CD14-positive monocyte (primary cell): ENCODE measurements around the gene ZP1. TPM values are rescaled to one million over a fixed set of nuclear protein-coding genes. Genes with fewer than 3 reads are reported as not detected.

Experiments used
- DNase-seq, 3 donors: peaks; one replicate each; pipeline ENCODE4 v3.0.0-alpha.2; 2011 to 2022
- H2AFZ ChIP-seq: 2 replicates; pipeline ENCODE4 v1.6.0; 2012; ENCODE audit warnings: mild to moderate bottlenecking, low read depth, low read length, inconsistent platforms; ENCODE audit not compliant: insufficient read depth, poor library complexity, severe bottlenecking
- H3K27ac ChIP-seq, 2 donors: 1 replicate in 1 of 2; 2 replicates in 1 of 2; pipeline ENCODE4 v1.5.1; 2012 to 2013; ENCODE audit warnings: low read length in 2 of 2, control low read depth in 1 of 2, inconsistent platforms in 1 of 2, low read depth in 1 of 2, mild to moderate bottlenecking in 1 of 2
- H3K27me3 ChIP-seq, 2 donors: one replicate each; pipeline versions ENCODE4 v1.6.0 to v1.6.1; 2011 to 2013; ENCODE audit warnings: low read length in 2 of 2; ENCODE audit not compliant: control insufficient read depth in 2 of 2, insufficient read depth in 2 of 2
- H3K36me3 ChIP-seq, 2 donors: replicated peaks in 1 of 2; 1 replicate in 1 of 2; 2 replicates in 1 of 2; pipeline versions ENCODE4 v1.5.1 to v1.6.1; 2012 to 2013; ENCODE audit warnings: low read length in 2 of 2, control low read depth in 1 of 2, inconsistent platforms in 1 of 2, mild to moderate bottlenecking in 1 of 2; ENCODE audit not compliant: insufficient read depth in 2 of 2, control insufficient read depth in 1 of 2
- H3K4me1 ChIP-seq, 2 donors: 1 replicate in 1 of 2; 2 replicates in 1 of 2; pipeline versions ENCODE4 v1.5.1 to v1.6.1; 2012 to 2013; ENCODE audit warnings: low read length in 2 of 2, control low read depth in 1 of 2, inconsistent platforms in 1 of 2, mild to moderate bottlenecking in 1 of 2, moderate library complexity in 1 of 2; ENCODE audit not compliant: insufficient read depth in 2 of 2, control insufficient read depth in 1 of 2
- H3K4me2 ChIP-seq: replicated peaks from 2 replicates; pipeline ENCODE3; 2012; ENCODE audit warnings: low read length, moderate library complexity, mild to moderate bottlenecking; ENCODE audit not compliant: poor library complexity, severe bottlenecking; ENCODE audit errors: extremely low read depth
- H3K4me3 ChIP-seq, 3 experiments: fragments of 200-600 bp in 1 of 3; sonication (generic) in 1 of 3; replicated peaks in 1 of 3; 1 replicate in 2 of 3; 2 replicates in 1 of 3; pipeline ENCODE4 v1.5.1; 2011 to 2013; ENCODE audit warnings: low read length in 3 of 3, mild to moderate bottlenecking in 3 of 3, control low read depth in 2 of 3, low read depth in 2 of 3, inconsistent platforms in 1 of 3, moderate library complexity in 1 of 3
- H3K79me2 ChIP-seq: 2 replicates; pipeline ENCODE4 v1.6.0; 2012; ENCODE audit warnings: mild to moderate bottlenecking, control low read depth, inconsistent platforms, low read length, moderate library complexity; ENCODE audit not compliant: insufficient read depth
- H3K9ac ChIP-seq: 2 replicates; pipeline ENCODE4 v1.6.0; 2017; ENCODE audit warnings: low read length, mild to moderate bottlenecking; ENCODE audit not compliant: insufficient read depth, poor library complexity, severe bottlenecking
- H3K9me3 ChIP-seq, 2 donors: replicated peaks in 1 of 2; 1 replicate in 1 of 2; 2 replicates in 1 of 2; pipeline versions ENCODE4 v1.5.1 to v1.6.1; 2012 to 2013; ENCODE audit warnings: low read length in 2 of 2, control low read depth in 1 of 2; ENCODE audit not compliant: control insufficient read depth in 1 of 2, insufficient read depth in 1 of 2
- H4K20me1 ChIP-seq: 2 replicates; pipeline ENCODE4 v1.6.0; 2012; ENCODE audit warnings: mild to moderate bottlenecking, low read length, control low read depth, moderate library complexity; ENCODE audit not compliant: insufficient read depth
- H3K27ac Mint-ChIP-seq, 7 donors: one replicate each; pipeline ENCODE4 v1.8.0; 2020; ENCODE audit warnings: mild to moderate bottlenecking in 7 of 7, mixed read lengths in 7 of 7, moderate library complexity in 6 of 7, inconsistent platforms in 2 of 7
- H3K27me3 Mint-ChIP-seq, 3 donors: one replicate each; pipeline ENCODE4 v1.8.0; 2021 to 2022; ENCODE audit warnings: low read depth in 3 of 3, mild to moderate bottlenecking in 3 of 3, mixed read lengths in 3 of 3, moderate library complexity in 3 of 3, inconsistent platforms in 1 of 3
- H3K36me3 Mint-ChIP-seq, 2 donors: one replicate each; pipeline ENCODE4 v1.8.0; 2020; ENCODE audit warnings: mixed read lengths in 2 of 2, inconsistent platforms in 1 of 2, mild to moderate bottlenecking in 1 of 2
- H3K4me1 Mint-ChIP-seq: one replicate; pipeline ENCODE4 v1.8.0; 2020; ENCODE audit warnings: mild to moderate bottlenecking, mixed read lengths
- H3K4me3 Mint-ChIP-seq, 2 donors: one replicate each; pipeline ENCODE4 v1.8.0; 2020; ENCODE audit warnings: mild to moderate bottlenecking in 2 of 2, mixed read lengths in 2 of 2, moderate library complexity in 1 of 2
- H3K9me3 Mint-ChIP-seq, 7 donors: one replicate each; pipeline ENCODE4 v1.8.0; 2020 to 2022; ENCODE audit warnings: mixed read lengths in 7 of 7, mild to moderate bottlenecking in 6 of 7, moderate library complexity in 6 of 7, inconsistent platforms in 2 of 7
- WGBS: methylation state at CpG from one replicate; pipeline ENCODE4 v1.1.5; 2013; ENCODE audit warnings: missing lambda C conversion rate; ENCODE audit not compliant: insufficient coverage; 5-methylcytosine and 5-hydroxymethylcytosine counted together
- intact Hi-C, 2 donors: fragments of 100-400 bp; cut with micrococcal nuclease; formaldehyde crosslinking; loops; one replicate each; pipeline versions ENCODE4 v1.15.0 to v1.15.1; 2023
- polyA plus RNA-seq, 3 donors: library from polyadenylated mRNA; depleted of rRNA in 1 of 3; unstranded in 2 of 3; stranded (reverse) in 1 of 3; fragments of 300-500 nt in 2 of 3; fragments of >200 nt in 1 of 3; fragmentation: Illumina TruSeq in 2 of 3; gene quantifications; 1 replicate in 2 of 3; 2 replicates in 1 of 3; pipeline ENCODE4 v1.2.3, GENCODE V29; 2012 to 2021
- TF ChIP-seq, protein P1 (sequence below): fragments of 200-600 bp; IDR thresholded peaks from one replicate; pipeline ENCODE4 v1.8.0; 2022; ENCODE audit warnings: antibody characterized with exemption, mild to moderate bottlenecking

ZP1 gene
- polyA plus RNA-seq, 3 donors = 0.09 to 0.40 TPM; not detected in 1

DNA sequence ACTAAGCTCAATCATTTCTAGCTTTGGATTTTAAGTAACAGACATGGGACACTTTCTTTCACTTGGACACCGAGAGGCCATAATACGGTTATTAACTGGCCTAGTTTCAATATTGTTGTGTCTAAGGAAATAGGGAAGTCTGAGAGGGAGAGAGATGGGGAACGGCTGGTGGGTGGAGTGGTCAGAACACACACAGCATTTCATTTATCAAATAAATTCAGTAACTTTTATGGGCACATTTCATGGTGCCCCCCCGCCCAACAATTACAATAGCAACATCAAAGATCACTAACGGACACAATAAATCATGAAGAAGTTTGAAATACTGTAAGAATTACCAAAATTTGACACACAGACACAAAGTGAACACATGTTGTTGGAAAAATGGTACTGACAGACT is 28.3 kb downstream of the ZP1 start:
- Histone ChIP-seq H3K4me1 (peaks cover 2 to 6% of the 10 kb centered on the region in 2 donors), H3K27me3 (no peaks in the 10 kb centered on the region), H3K9ac (no peak overlapping the region), H3K36me3 (peaks cover 67 to 94% of the 10 kb centered on the region in 2 donors), H2AFZ (no peak overlapping the region), H3K27ac (no peak overlapping the region), H3K79me2 (no peaks in the 10 kb centered on the region), H4K20me1 (no peaks in the 10 kb centered on the region), H3K4me3 (no peak overlapping the region), H3K4me2 (no peak overlapping the region), H3K9me3 (no peaks in the 10 kb centered on the region)
- peaks cover 85 to 87% of the 10 kb centered on the region in 2 donors for H3K36me3 Mint-ChIP-seq
- WGBS = no CpG with 5 or more reads among the region's 5 CpGs
- peaks cover 0 to 2% (median 0%) of the 10 kb centered on the region in 7 donors for H3K9me3 Mint-ChIP-seq
- no peak overlapping the region for H3K4me3 Mint-ChIP-seq
- H3K27ac Mint-ChIP-seq = peak overlapping the region in 2 of 7 donors; percentile 23 to 42
- intact Hi-C loops = no loop called here
- H3K27me3 Mint-ChIP-seq = no peaks in the 10 kb centered on the region
- TF ChIP-seq, protein P1, sequence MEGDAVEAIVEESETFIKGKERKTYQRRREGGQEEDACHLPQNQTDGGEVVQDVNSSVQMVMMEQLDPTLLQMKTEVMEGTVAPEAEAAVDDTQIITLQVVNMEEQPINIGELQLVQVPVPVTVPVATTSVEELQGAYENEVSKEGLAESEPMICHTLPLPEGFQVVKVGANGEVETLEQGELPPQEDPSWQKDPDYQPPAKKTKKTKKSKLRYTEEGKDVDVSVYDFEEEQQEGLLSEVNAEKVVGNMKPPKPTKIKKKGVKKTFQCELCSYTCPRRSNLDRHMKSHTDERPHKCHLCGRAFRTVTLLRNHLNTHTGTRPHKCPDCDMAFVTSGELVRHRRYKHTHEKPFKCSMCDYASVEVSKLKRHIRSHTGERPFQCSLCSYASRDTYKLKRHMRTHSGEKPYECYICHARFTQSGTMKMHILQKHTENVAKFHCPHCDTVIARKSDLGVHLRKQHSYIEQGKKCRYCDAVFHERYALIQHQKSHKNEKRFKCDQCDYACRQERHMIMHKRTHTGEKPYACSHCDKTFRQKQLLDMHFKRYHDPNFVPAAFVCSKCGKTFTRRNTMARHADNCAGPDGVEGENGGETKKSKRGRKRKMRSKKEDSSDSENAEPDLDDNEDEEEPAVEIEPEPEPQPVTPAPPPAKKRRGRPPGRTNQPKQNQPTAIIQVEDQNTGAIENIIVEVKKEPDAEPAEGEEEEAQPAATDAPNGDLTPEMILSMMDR = no peak
- DNase-seq = no peak
- peaks cover 16% of the 10 kb centered on the region for H3K4me1 Mint-ChIP-seq

DNA sequence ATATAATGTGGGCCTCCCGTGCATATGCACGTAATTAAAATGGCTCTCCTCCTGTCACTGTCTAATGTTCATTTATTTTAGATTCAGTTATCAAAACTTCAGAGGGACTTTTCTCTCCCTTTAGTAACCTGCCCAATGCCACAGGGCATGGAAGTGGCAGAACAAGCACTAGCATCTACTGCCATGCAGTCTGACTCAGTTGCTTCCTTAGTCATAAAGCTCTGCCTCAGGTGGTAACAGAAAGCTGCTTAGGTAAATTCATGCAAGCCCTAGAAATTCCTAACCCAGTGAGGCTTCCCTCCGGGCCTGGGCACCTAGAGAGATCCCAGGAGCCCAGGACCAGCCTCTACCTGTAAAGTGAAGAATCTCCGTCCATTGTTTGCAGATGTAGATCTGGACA is 30.2 kb downstream of the ZP1 start:
- no peak overlapping the region for H3K27ac ChIP-seq
- peak overlapping the region in 1 of 7 donors; percentile 74 for H3K27ac Mint-ChIP-seq
- peaks cover 82 to 97% of the 10 kb centered on the region in 2 donors for H3K36me3 ChIP-seq
- H3K36me3 Mint-ChIP-seq = peaks cover 91 to 93% of the 10 kb centered on the region in 2 donors
- H3K9ac ChIP-seq = no peak overlapping the region
- no peaks in the 10 kb centered on the region for H3K4me1 ChIP-seq
- no peak overlapping the region for H3K4me3 ChIP-seq
- no peak overlapping the region for H3K4me2 ChIP-seq
- H3K27me3 Mint-ChIP-seq = no peaks in the 10 kb centered on the region
- H2AFZ ChIP-seq = no peak overlapping the region
- no peaks in the 10 kb centered on the region for H3K27me3 ChIP-seq
- H3K4me3 Mint-ChIP-seq = no peak overlapping the region
- intact Hi-C loops = no loop called here
- TF ChIP-seq, protein P1 = no peak
- H3K4me1 Mint-ChIP-seq = peaks cover 7% of the 10 kb centered on the region
- H3K79me2 ChIP-seq = peaks cover 2% of the 10 kb centered on the region
- H3K9me3 Mint-ChIP-seq = peaks cover 0 to 2% (median 0%) of the 10 kb centered on the region in 7 donors
- H3K9me3 ChIP-seq = no peaks in the 10 kb centered on the region
- no peak for DNase-seq
- WGBS = 100% methylated on average over 1 of the region's 4 CpGs
- H4K20me1 ChIP-seq = no peaks in the 10 kb centered on the region
